BLaER1 (cell line): ENCODE results near the gene SRSF10.
"Not testable (repeated sequence)": the region's sequence is repeated elsewhere in the genome, so short reads cannot be mapped to it uniquely, and the experiment has no call there.

ENCODE experiments used
- H3K27ac ChIP-seq: shearing (Covaris generic); formaldehyde crosslinking; 2 replicates; pipeline ENCODE4 v1.8.1; 2022
- H3K27me3 ChIP-seq: shearing (Covaris generic); formaldehyde crosslinking; 2 replicates; pipeline ENCODE4 v1.8.1; 2022
- H3K36me3 ChIP-seq: shearing (Covaris generic); formaldehyde crosslinking; 2 replicates; pipeline ENCODE4 v1.8.1; 2022
- H3K4me1 ChIP-seq: shearing (Covaris generic); formaldehyde crosslinking; 2 replicates; pipeline ENCODE4 v1.8.1; 2022
- H3K4me2 ChIP-seq: shearing (Covaris generic); formaldehyde crosslinking; 2 replicates; pipeline ENCODE4 v1.8.1; 2022
- H3K4me3 ChIP-seq: shearing (Covaris generic); formaldehyde crosslinking; 2 replicates; pipeline ENCODE4 v1.8.1; 2022
- H3K9ac ChIP-seq: shearing (Covaris generic); formaldehyde crosslinking; 2 replicates; pipeline ENCODE4 v1.8.1; 2022
- H3K9me3 ChIP-seq: shearing (Covaris generic); formaldehyde crosslinking; 2 replicates; pipeline ENCODE4 v1.8.1; 2022
- H4K20me1 ChIP-seq: shearing (Covaris generic); formaldehyde crosslinking; 2 replicates; pipeline ENCODE4 v1.8.1; 2022
- Cebpa-rat ChIP-seq: shearing (Covaris generic); IDR thresholded peaks from 2 replicates; pipeline ENCODE4 v1.8.1; 2022

Gene SRSF10

GRCh38 chr1:24015221-24016210, 35.4 kb upstream of the SRSF10 start:
- Histone ChIP-seq H3K27ac (no peak overlapping the region), H3K27me3 (no peaks in the 10 kb centered on the region), H3K9ac (no peak overlapping the region), H3K36me3 (no peaks in the 10 kb centered on the region), H3K4me1 (peaks cover 31% of the 10 kb centered on the region), H3K9me3 (no peaks in the 10 kb centered on the region), H3K4me3 (no peak overlapping the region), H3K4me2 (no peak overlapping the region), H4K20me1 (0 out of 2 replicates have a peak, but pooled peaks cover 4% of the 10 kb centered on the region)
- no peak for TF ChIP-seq Cebpa-rat

GRCh38 chr1:24012878-24013277, 32.8 kb upstream of the SRSF10 start:
- not testable (repeated sequence) for H4K20me1 ChIP-seq, H3K4me3 ChIP-seq, H3K9ac ChIP-seq, H3K27ac ChIP-seq, H3K9me3 ChIP-seq, H3K36me3 ChIP-seq, H3K27me3 ChIP-seq
- H3K4me2 ChIP-seq = peak overlapping the region; percentile 76
- peaks cover 41% of the 10 kb centered on the region for H3K4me1 ChIP-seq

- Histone ChIP-seq H3K4me3 (no peak overlapping the region), H3K9me3 (peaks cover 7% of the 10 kb centered on the region; the same call in 1 of the 2 replicates), H3K27ac (no peak overlapping the region), H3K27me3 (no peaks in the 10 kb centered on the region), H4K20me1 (0 out of 2 replicates have a peak, but pooled peaks cover 4% of the 10 kb centered on the region), H3K4me1 (peaks cover 41% of the 10 kb centered on the region), H3K9ac (no peak overlapping the region), H3K4me2 (peak overlapping the region; percentile 76; the same call in 1 of the 2 replicates), H3K36me3 (no peaks in the 10 kb centered on the region)
- no peak for TF ChIP-seq Cebpa-rat
Observed at GRCh38 chr1:24010650-24011049, 30.5 kb upstream of the SRSF10 start.

GRCh38 chr1:24009406-24009805, 29.3 kb upstream of the SRSF10 start:
- H3K36me3 ChIP-seq = no peaks in the 10 kb centered on the region
- no peak overlapping the region for H3K9ac ChIP-seq
- TF ChIP-seq Cebpa-rat = no peak
- H3K27ac ChIP-seq = no peak overlapping the region
- H3K27me3 ChIP-seq = no peaks in the 10 kb centered on the region
- no peak overlapping the region for H3K4me2 ChIP-seq
- H3K4me3 ChIP-seq = no peak overlapping the region
- peaks cover 7% of the 10 kb centered on the region; the same call in 1 of the 2 replicates for H3K9me3 ChIP-seq
- H4K20me1 ChIP-seq = 0 out of 2 replicates have a peak, but pooled peaks cover 4% of the 10 kb centered on the region
- H3K4me1 ChIP-seq = peaks cover 47% of the 10 kb centered on the region

- H3K4me1 ChIP-seq = peaks cover 53% of the 10 kb centered on the region
- not testable (repeated sequence) for H3K36me3 ChIP-seq, H3K9me3 ChIP-seq, H3K4me2 ChIP-seq, H3K4me3 ChIP-seq, H3K27me3 ChIP-seq, H3K27ac ChIP-seq, H4K20me1 ChIP-seq, H3K9ac ChIP-seq
Observed at GRCh38 chr1:24008574-24009184, 28.6 kb upstream of the SRSF10 start.

- TF ChIP-seq Cebpa-rat = no peak
- H3K27ac ChIP-seq = no peak overlapping the region
- no peaks in the 10 kb centered on the region for H3K27me3 ChIP-seq
- 0 out of 2 replicates have a peak, but pooled peaks cover 4% of the 10 kb centered on the region for H4K20me1 ChIP-seq
- H3K4me1 ChIP-seq = peaks cover 50% of the 10 kb centered on the region
- no peak overlapping the region for H3K4me3 ChIP-seq
- H3K9ac ChIP-seq = no peak overlapping the region
- no peaks in the 10 kb centered on the region for H3K36me3 ChIP-seq
- no peak overlapping the region for H3K4me2 ChIP-seq
- H3K9me3 ChIP-seq = peaks cover 7% of the 10 kb centered on the region; the same call in 1 of the 2 replicates
Observed at GRCh38 chr1:24007079-24007478, 27.0 kb upstream of the SRSF10 start.

GRCh38 chr1:24005163-24005562, 25.0 kb upstream of the SRSF10 start:
- Histone ChIP-seq H4K20me1 (no peaks in the 10 kb centered on the region), H3K9ac (no peak overlapping the region), H3K9me3 (peaks cover 7% of the 10 kb centered on the region; the same call in 1 of the 2 replicates), H3K4me3 (no peak overlapping the region), H3K4me1 (peaks cover 33% of the 10 kb centered on the region), H3K27me3 (no peaks in the 10 kb centered on the region), H3K27ac (no peak overlapping the region), H3K4me2 (no peak overlapping the region), H3K36me3 (no peaks in the 10 kb centered on the region)
- no peak for TF ChIP-seq Cebpa-rat

- Histone ChIP-seq H3K4me1 (peaks cover 33% of the 10 kb centered on the region), H4K20me1 (no peaks in the 10 kb centered on the region), H3K4me3 (no peak overlapping the region), H3K27me3 (no peaks in the 10 kb centered on the region), H3K27ac (no peak overlapping the region), H3K9ac (no peak overlapping the region), H3K9me3 (peaks cover 7% of the 10 kb centered on the region; the same call in 1 of the 2 replicates), H3K36me3 (no peaks in the 10 kb centered on the region), H3K4me2 (peak overlapping the region; percentile 80)
- TF ChIP-seq Cebpa-rat = no peak
Observed at GRCh38 chr1:24004132-24004531, 24.0 kb upstream of the SRSF10 start.

GRCh38 chr1:24003331-24003972, 23.3 kb upstream of the SRSF10 start:
- Histone ChIP-seq H3K9me3 (peaks cover 7% of the 10 kb centered on the region; the same call in 1 of the 2 replicates), H3K4me2 (peak overlapping the region; percentile 80), H3K4me1 (peaks cover 33% of the 10 kb centered on the region), H3K27me3 (no peaks in the 10 kb centered on the region), H3K27ac (no peak overlapping the region), H3K9ac (peak overlapping the region; percentile 2; the same call in 1 of the 2 replicates), H4K20me1 (no peaks in the 10 kb centered on the region), H3K4me3 (no peak overlapping the region), H3K36me3 (no peaks in the 10 kb centered on the region)
- 0 out of 2 replicates have a peak, but pooled peaks have one; percentile 56 for TF ChIP-seq Cebpa-rat
